Measurements from ENCODE around the gene FOXL2. TPM values are rescaled to one million over a fixed set of nuclear protein-coding genes. Genes with fewer than 3 reads are reported as not detected.

Gene FOXL2
- total and polyA plus RNA-seq, 9 of the 15 experiments (the other 6 are each of a cell fraction or from before 2014, with no cell fraction given) = 0.27 to 22.1 (median 3.2) TPM

- TF ChIP-seq, protein P1, sequence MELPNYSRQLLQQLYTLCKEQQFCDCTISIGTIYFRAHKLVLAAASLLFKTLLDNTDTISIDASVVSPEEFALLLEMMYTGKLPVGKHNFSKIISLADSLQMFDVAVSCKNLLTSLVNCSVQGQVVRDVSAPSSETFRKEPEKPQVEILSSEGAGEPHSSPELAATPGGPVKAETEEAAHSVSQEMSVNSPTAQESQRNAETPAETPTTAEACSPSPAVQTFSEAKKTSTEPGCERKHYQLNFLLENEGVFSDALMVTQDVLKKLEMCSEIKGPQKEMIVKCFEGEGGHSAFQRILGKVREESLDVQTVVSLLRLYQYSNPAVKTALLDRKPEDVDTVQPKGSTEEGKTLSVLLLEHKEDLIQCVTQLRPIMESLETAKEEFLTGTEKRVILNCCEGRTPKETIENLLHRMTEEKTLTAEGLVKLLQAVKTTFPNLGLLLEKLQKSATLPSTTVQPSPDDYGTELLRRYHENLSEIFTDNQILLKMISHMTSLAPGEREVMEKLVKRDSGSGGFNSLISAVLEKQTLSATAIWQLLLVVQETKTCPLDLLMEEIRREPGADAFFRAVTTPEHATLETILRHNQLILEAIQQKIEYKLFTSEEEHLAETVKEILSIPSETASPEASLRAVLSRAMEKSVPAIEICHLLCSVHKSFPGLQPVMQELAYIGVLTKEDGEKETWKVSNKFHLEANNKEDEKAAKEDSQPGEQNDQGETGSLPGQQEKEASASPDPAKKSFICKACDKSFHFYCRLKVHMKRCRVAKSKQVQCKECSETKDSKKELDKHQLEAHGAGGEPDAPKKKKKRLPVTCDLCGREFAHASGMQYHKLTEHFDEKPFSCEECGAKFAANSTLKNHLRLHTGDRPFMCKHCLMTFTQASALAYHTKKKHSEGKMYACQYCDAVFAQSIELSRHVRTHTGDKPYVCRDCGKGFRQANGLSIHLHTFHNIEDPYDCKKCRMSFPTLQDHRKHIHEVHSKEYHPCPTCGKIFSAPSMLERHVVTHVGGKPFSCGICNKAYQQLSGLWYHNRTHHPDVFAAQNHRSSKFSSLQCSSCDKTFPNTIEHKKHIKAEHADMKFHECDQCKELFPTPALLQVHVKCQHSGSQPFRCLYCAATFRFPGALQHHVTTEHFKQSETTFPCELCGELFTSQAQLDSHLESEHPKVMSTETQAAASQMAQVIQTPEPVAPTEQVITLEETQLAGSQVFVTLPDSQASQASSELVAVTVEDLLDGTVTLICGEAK (IDR thresholded peaks at IDR 0.05) = no peak
- TF ChIP-seq, protein P1 (CRISPR knock-in tag; IDR thresholded peaks at IDR 0.05) = no peak
- TF ChIP-seq, protein P2, sequence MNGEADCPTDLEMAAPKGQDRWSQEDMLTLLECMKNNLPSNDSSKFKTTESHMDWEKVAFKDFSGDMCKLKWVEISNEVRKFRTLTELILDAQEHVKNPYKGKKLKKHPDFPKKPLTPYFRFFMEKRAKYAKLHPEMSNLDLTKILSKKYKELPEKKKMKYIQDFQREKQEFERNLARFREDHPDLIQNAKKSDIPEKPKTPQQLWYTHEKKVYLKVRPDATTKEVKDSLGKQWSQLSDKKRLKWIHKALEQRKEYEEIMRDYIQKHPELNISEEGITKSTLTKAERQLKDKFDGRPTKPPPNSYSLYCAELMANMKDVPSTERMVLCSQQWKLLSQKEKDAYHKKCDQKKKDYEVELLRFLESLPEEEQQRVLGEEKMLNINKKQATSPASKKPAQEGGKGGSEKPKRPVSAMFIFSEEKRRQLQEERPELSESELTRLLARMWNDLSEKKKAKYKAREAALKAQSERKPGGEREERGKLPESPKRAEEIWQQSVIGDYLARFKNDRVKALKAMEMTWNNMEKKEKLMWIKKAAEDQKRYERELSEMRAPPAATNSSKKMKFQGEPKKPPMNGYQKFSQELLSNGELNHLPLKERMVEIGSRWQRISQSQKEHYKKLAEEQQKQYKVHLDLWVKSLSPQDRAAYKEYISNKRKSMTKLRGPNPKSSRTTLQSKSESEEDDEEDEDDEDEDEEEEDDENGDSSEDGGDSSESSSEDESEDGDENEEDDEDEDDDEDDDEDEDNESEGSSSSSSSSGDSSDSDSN (IDR thresholded peaks at IDR 0.05; ENCODE audit: borderline replicate concordance in 1 of 2, low read depth in 2 of 2, low read length in 2 of 2) = peak; percentile 22 to 94; a peak in 3 of 4 replicates
- TF ChIP-seq SRF (CRISPR knock-in tag; IDR thresholded peaks at IDR 0.05) = no peak
- TF ChIP-seq PPARD (CRISPR knock-in tag; IDR thresholded peaks at IDR 0.05) = no peak
- no peak for TF ChIP-seq GTF2F1 (IDR thresholded peaks at IDR 0.05; ENCODE audit: low read depth, low read length)
- TF ChIP-seq ZNF184 (CRISPR knock-in tag; IDR thresholded peaks at IDR 0.05) = no peak
- no peak for TF ChIP-seq HLTF (IDR thresholded peaks at IDR 0.05)
- TF ChIP-seq L3MBTL2 (IDR thresholded peaks at IDR 0.05) = peak; percentile 83
- no peak for TF ChIP-seq ZNF551 (CRISPR knock-in tag; IDR thresholded peaks at IDR 0.05)
- no peak for TF ChIP-seq E2F3 (CRISPR knock-in tag; IDR thresholded peaks at IDR 0.05)
- peak; percentile 80; the same call in 1 of the 2 replicates for TF ChIP-seq KAT7 (CRISPR knock-in tag; IDR thresholded peaks at IDR 0.05; ENCODE audit: borderline replicate concordance)
- TF ChIP-seq ZEB2 (IDR thresholded peaks at IDR 0.05) = no peak
- TF ChIP-seq ADNP (tag; IDR thresholded peaks at IDR 0.05) = no peak
- TF ChIP-seq MAFK (IDR thresholded peaks at IDR 0.05; ENCODE audit: low read length) = no peak
- TF ChIP-seq RBM14 (IDR thresholded peaks at IDR 0.05; ENCODE audit: borderline replicate concordance, insufficient read depth, low read depth, low read length) = no peak
- TF ChIP-seq ZFX (CRISPR knock-in tag; IDR thresholded peaks at IDR 0.05) = no peak; the same call in 1 of the 2 replicates
These were observed 951 bp downstream of the FOXL2 start (continued) for GRCh38 chr3:138945709-138946662.
